Smooth muscle cell (in vitro differentiated cells): ENCODE measurements around the gene GNA15. TPM values are rescaled to one million over a fixed set of nuclear protein-coding genes. Genes with fewer than 3 reads are reported as not detected.
A peak's percentile ranks its signal among the peaks of the same experiment; 100 is the strongest.
"Not testable (repeated sequence)": the region's sequence is repeated elsewhere in the genome, so short reads cannot be mapped to it uniquely, and the experiment has no call there.

Experiments
- DNase-seq: peaks from one replicate; lab custom pipeline; 2025; ENCODE audit not compliant: unreplicated experiment; lab: John Stamatoyannopoulos, UW
- H2AFZ ChIP-seq: fragments of 200-600 bp; sonication (generic); 2 replicates; pipeline ENCODE4 v1.6.0; 2016; ENCODE audit warnings: antibody characterized with exemption, low read depth, mild to moderate bottlenecking
- H3F3A ChIP-seq: fragments of 200-600 bp; sonication (generic); 2 replicates; pipeline ENCODE4 v1.6.0; 2017; ENCODE audit warnings: antibody characterized with exemption, low read depth
- H3K27ac ChIP-seq: fragments of 200-600 bp; sonication (generic); 2 replicates; pipeline ENCODE4 v1.5.1; 2016; ENCODE audit warnings: low read depth, mild to moderate bottlenecking
- H3K27me3 ChIP-seq: fragments of 200-600 bp; sonication (generic); 2 replicates; pipeline ENCODE4 v1.6.1; 2016; ENCODE audit warnings: low read depth, mild to moderate bottlenecking
- H3K36me3 ChIP-seq: fragments of 200-600 bp; sonication (generic); 2 replicates; pipeline ENCODE4 v1.5.1; 2016; ENCODE audit warnings: low read depth
- H3K4me1 ChIP-seq: fragments of 200-600 bp; sonication (generic); 2 replicates; pipeline ENCODE4 v1.5.1; 2016; ENCODE audit warnings: low read depth
- H3K4me2 ChIP-seq: fragments of 200-600 bp; sonication (generic); 2 replicates; pipeline ENCODE4 v1.6.0; 2016; ENCODE audit warnings: mild to moderate bottlenecking
- H3K4me3 ChIP-seq: fragments of 200-600 bp; sonication (generic); 2 replicates; pipeline ENCODE4 v1.5.1; 2016; ENCODE audit warnings: mild to moderate bottlenecking
- H3K79me2 ChIP-seq: fragments of 200-600 bp; sonication (generic); 2 replicates; pipeline ENCODE4 v1.6.0; 2016; ENCODE audit warnings: low read depth, mild to moderate bottlenecking
- H3K9ac ChIP-seq: fragments of 200-600 bp; sonication (generic); 2 replicates; pipeline ENCODE4 v1.6.0; 2016; ENCODE audit warnings: low read depth
- H3K9me3 ChIP-seq: fragments of 200-600 bp; sonication (generic); replicated peaks from 2 replicates; pipeline ENCODE4 v1.5.1; 2016; ENCODE audit warnings: low read depth
- H4K20me1 ChIP-seq: fragments of 200-600 bp; sonication (generic); 2 replicates; pipeline ENCODE4 v1.6.0; 2016; ENCODE audit warnings: low read depth
- WGBS: methylation state at CpG from one replicate; pipeline ENCODE4 v1.1.7; 2016; ENCODE audit warnings: low lambda C conversion rate; 5-methylcytosine and 5-hydroxymethylcytosine counted together
- polyA plus RNA-seq: library from polyadenylated mRNA; unstranded; fragments of >200 nt; fragmentation: Nextera tagmentation; extraction: Ambion mirVana; gene quantifications from 2 replicates; pipeline ENCODE4 v1.2.1, GENCODE V29; 2016
- total RNA-seq: library from RNA; depleted of rRNA; stranded (reverse); fragments of >200 nt; gene quantifications from 2 replicates; pipeline ENCODE4 v1.2.3, GENCODE V29; 2014
- TF ChIP-seq, protein P1 (sequence below): fragments of 200-600 bp; sonication (generic); IDR thresholded peaks from 2 replicates; pipeline ENCODE4 v1.5.1; 2017; ENCODE audit warnings: borderline replicate concordance, mild to moderate bottlenecking, antibody characterized with exemption; ENCODE audit not compliant: insufficient read depth, poor library complexity, severe bottlenecking

Gene GNA15
- total and polyA plus RNA-seq, 2 experiments from 2014 or later = 1.2 to 1.8 TPM

DNA sequence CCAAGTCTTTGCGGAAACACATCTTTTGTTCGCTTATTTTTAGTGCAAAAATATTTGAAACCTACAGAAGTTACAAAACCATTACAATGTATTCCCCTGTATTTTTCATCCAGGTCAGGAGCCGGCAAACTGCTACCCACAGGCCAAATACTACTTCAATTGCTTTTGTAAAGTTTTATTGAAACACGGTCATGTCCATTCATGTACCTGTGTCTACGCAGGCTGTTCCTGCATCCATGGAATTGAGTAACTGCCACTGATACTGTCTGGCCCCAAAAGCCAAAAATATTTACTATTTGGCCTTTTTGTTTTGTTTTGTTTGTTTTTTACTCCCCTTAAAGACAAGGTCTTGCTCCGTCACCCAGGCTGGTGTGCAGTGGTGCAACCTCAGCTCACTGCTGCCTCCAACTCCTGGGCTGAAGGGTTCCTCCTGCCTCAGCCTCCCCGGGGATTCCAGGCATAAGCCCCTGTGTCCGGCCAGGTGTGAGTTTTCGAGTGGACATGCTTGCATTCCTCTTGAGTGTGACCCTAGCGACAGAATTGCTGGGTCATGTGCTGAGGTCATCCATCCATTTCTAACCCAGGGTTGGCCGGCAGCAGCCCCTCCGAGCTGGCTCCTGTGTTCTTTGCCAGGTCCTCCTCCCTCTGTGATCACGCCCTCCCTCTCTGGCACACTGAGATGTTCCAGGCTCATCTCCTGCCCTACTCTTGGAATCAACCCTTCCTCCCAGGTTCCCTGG is 31.9 kb downstream of the GNA15 start:
- Histone ChIP-seq H2AFZ (no peak overlapping the region), H3K27ac (no peak overlapping the region), H3K9me3 (no peaks in the 10 kb centered on the region), H3K27me3 (no peaks in the 10 kb centered on the region), H3K4me2 (no peak overlapping the region), H3K4me1 (no peaks in the 10 kb centered on the region), H3K36me3 (no peaks in the 10 kb centered on the region), H4K20me1 (no peaks in the 10 kb centered on the region), H3K4me3 (no peak overlapping the region), H3F3A (no peaks in the 10 kb centered on the region), H3K79me2 (no peaks in the 10 kb centered on the region), H3K9ac (no peak overlapping the region)
- no peak for DNase-seq
- TF ChIP-seq, protein P1, sequence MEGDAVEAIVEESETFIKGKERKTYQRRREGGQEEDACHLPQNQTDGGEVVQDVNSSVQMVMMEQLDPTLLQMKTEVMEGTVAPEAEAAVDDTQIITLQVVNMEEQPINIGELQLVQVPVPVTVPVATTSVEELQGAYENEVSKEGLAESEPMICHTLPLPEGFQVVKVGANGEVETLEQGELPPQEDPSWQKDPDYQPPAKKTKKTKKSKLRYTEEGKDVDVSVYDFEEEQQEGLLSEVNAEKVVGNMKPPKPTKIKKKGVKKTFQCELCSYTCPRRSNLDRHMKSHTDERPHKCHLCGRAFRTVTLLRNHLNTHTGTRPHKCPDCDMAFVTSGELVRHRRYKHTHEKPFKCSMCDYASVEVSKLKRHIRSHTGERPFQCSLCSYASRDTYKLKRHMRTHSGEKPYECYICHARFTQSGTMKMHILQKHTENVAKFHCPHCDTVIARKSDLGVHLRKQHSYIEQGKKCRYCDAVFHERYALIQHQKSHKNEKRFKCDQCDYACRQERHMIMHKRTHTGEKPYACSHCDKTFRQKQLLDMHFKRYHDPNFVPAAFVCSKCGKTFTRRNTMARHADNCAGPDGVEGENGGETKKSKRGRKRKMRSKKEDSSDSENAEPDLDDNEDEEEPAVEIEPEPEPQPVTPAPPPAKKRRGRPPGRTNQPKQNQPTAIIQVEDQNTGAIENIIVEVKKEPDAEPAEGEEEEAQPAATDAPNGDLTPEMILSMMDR = no peak
- 82% methylated on average over 13 of the region's 13 CpGs for WGBS

DNA sequence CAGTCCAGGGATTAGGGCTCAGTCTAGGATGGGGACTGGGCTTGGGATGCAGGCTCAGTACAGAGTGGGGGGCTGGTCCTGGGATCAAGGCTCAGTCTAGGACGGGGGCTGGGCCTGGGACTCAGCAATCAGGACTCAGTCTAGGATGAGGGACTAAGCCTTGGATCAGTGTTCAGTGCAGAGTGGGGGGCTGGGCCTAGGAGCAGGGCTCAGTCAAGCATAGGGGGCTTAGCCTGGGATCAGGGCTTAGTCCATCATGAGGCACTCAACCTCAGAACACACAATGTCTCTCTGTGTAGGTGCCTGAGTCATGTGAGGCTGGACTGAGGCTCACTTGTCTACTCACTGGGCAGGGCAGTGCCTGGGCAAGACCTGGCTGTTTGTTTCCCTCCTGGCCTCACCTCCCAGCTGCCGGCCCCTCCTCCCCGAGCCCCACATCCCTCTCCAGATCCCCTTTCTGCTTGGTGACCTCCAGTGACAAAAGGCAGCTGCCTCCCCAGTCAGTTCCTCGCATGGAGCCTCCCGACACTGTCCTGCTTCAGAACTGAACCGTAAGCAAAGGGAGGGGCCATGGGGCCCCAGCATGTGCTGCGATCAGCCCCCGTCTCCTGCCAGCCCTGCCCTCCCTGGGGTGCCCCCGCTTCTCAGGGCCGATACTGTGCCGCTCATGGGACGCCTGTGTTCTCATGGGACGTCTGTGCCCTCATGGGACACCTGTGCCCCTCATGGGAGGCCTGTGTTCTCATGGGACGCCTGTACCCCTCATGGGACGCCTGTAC is 36.2 kb downstream of the GNA15 start:
- Histone ChIP-seq H3F3A (no peaks in the 10 kb centered on the region), H3K79me2 (no peaks in the 10 kb centered on the region), H3K36me3 (no peaks in the 10 kb centered on the region), H3K27ac (no peak overlapping the region), H3K9ac (no peak overlapping the region), H4K20me1 (no peaks in the 10 kb centered on the region), H3K9me3 (no peaks in the 10 kb centered on the region), H3K27me3 (no peaks in the 10 kb centered on the region), H3K4me1 (no peaks in the 10 kb centered on the region), H2AFZ (no peak overlapping the region), H3K4me3 (no peak overlapping the region), H3K4me2 (no peak overlapping the region)
- DNase-seq = no peak
- 88% methylated on average over 15 of the region's 15 CpGs for WGBS
- TF ChIP-seq, protein P1 = no peak

DNA sequence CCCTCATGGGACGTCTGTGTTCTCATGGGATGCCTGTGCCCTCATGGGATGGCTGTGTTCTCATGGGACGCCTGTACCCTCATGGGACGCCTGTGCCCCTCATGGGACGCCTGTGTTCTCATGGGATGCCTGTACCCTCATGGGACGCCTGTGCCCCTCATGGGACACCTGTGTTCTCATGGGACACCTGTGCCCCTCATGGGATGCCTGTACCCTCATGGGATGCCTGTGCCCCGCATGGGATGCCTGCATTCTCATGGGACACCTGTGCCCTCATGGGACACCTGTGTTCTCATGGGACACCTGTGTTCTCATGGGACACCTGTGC is 36.8 kb downstream of the GNA15 start:
- H2AFZ ChIP-seq, H4K20me1 ChIP-seq, H3K9ac ChIP-seq, H3K4me1 ChIP-seq, H3K4me2 ChIP-seq, H3K79me2 ChIP-seq, H3K27me3 ChIP-seq, H3K4me3 ChIP-seq, H3K27ac ChIP-seq, H3K9me3 ChIP-seq, H3F3A ChIP-seq, H3K36me3 ChIP-seq, DNase-seq: not testable (repeated sequence)
- WGBS = 51% methylated on average over 6 of the region's 6 CpGs

DNA sequence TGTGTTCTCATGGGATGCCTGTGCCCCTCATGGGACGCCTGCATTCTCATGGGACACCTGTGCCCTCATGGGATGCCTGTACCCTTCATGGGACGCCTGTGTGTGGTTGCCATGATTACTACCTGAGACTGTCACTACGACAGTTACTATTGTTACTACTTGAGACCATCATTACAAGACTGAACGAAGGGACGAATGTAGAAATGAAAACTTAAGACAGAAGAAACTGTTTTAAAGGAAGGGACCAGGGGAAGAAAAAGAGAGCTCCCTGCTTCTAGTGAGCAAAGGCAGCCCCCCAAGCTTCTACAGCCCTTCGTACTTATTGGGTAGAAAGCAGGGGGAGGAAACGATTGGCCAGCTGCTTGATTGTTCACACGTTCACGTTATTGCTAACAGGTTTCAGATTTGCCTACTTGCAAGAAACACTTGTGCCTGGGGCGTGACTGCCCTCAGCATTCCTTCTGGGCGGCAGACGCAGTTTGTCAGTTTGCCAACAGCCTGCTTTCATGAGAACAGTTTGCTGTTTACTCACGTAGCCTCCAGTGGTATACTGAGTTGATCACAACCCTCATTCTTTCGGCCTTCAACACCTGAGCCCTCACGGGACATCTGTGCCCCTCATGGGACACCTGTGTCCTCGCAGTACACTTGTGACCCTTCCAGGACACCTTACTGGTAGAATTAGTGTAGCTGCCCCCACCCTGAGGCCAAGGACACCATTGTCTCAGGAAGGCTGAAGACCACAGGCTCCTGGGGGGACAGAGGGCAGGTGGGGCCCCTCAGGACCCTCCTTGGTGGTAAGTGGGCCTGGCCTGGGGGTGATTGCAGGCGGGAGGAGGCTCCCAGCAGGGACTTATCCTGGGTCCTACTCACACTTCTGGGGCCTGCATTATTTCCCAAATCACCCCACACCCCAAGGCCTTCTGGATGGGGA is 40.2 kb downstream of the GNA15 start:
- WGBS = 66% methylated on average over 17 of the region's 17 CpGs
- H3K27me3 ChIP-seq = no peaks in the 10 kb centered on the region
- H4K20me1 ChIP-seq = no peaks in the 10 kb centered on the region
- H3K79me2 ChIP-seq = no peaks in the 10 kb centered on the region
- H3K4me2 ChIP-seq = no peak overlapping the region
- no peaks in the 10 kb centered on the region for H3K4me1 ChIP-seq
- no peaks in the 10 kb centered on the region for H3K36me3 ChIP-seq
- H3K4me3 ChIP-seq = no peak overlapping the region
- peak overlapping the region; percentile 57 for H3K9ac ChIP-seq
- no peaks in the 10 kb centered on the region for H3K9me3 ChIP-seq
- DNase-seq = no peak
- H2AFZ ChIP-seq = no peak overlapping the region
- TF ChIP-seq, protein P1 = no peak
- no peaks in the 10 kb centered on the region for H3F3A ChIP-seq
- peak overlapping the region; percentile 80 for H3K27ac ChIP-seq
